Neural progenitor cell (in vitro differentiated cells): ENCODE measurements around the gene CYB5RL.

Source experiments
- EZH2 ChIP-seq: fragments of 200-600 bp; sonication (generic); IDR thresholded peaks from 2 replicates; pipeline ENCODE4 v1.6.1; 2017; ENCODE audit warnings: antibody characterized with exemption, mild to moderate bottlenecking, moderate library complexity
- EZH2phosphoT487 ChIP-seq: fragments of 200-600 bp; sonication (generic); IDR thresholded peaks from 2 replicates; pipeline ENCODE4 v1.6.1; 2017; ENCODE audit warnings: antibody characterized with exemption
- TF ChIP-seq, protein P1 (sequence below): fragments of 200-600 bp; sonication (generic); IDR thresholded peaks from 2 replicates; pipeline ENCODE4 v1.5.1; 2017; ENCODE audit warnings: antibody characterized with exemption, mild to moderate bottlenecking

DNA sequence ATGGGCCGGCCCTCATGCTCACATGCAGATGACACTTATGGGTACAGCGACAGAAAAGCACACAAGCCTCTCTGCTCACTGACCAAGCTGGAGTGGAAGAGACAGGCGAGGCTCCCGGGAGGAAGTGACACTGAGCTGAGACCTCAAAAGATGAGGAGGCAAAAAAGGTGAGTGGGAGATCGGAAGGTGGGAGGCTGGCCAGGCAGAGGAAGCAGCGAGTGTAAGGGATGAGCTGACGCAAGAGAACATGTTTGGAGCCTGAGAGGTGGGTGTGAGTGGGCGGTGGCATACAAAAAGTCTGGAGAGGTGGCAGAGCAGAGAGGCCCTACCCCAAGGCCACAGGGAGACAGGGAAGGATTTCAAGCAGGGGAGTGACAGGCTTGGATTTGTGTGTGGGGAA is 28.8 kb downstream of the CYB5RL start:
- TF ChIP-seq, protein P1, sequence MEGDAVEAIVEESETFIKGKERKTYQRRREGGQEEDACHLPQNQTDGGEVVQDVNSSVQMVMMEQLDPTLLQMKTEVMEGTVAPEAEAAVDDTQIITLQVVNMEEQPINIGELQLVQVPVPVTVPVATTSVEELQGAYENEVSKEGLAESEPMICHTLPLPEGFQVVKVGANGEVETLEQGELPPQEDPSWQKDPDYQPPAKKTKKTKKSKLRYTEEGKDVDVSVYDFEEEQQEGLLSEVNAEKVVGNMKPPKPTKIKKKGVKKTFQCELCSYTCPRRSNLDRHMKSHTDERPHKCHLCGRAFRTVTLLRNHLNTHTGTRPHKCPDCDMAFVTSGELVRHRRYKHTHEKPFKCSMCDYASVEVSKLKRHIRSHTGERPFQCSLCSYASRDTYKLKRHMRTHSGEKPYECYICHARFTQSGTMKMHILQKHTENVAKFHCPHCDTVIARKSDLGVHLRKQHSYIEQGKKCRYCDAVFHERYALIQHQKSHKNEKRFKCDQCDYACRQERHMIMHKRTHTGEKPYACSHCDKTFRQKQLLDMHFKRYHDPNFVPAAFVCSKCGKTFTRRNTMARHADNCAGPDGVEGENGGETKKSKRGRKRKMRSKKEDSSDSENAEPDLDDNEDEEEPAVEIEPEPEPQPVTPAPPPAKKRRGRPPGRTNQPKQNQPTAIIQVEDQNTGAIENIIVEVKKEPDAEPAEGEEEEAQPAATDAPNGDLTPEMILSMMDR, result no peak
- TF ChIP-seq EZH2 (no peak), EZH2phosphoT487 (no peak)
